Medulla oblongata (tissue), 1 donor: ENCODE results near the gene BRSK1.

Experiments used
- DNase-seq: peaks from one replicate; pipeline ENCODE4 v3.0.0-alpha.2; 2015; ENCODE audit errors: extremely low spot score

Gene BRSK1

GRCh38 chr19:55273978-55274707 is 9.7 kb upstream of the BRSK1 start:
- DNase-seq = no peak

GRCh38 chr19:55275851-55276719 is 7.7 kb upstream of the BRSK1 start:
- DNase-seq = no peak

- DNase-seq = no peak
These were observed 6.9 kb upstream of the BRSK1 start for GRCh38 chr19:55276720-55277430.

GRCh38 chr19:55277494-55277893 is 6.3 kb upstream of the BRSK1 start:
- no peak for DNase-seq

GRCh38 chr19:55278391-55279135 is 5.2 kb upstream of the BRSK1 start:
- no peak for DNase-seq

GRCh38 chr19:55279340-55279739 is 4.5 kb upstream of the BRSK1 start:
- no peak for DNase-seq

GRCh38 chr19:55279770-55280643 is 3.8 kb upstream of the BRSK1 start, which contains the start of gene HSPBP1:
Gene HSPBP1, minus strand, starts transcription at chr19:55280110. Its CDS starts 502 bp downstream, at chr19:55279608.
- DNase-seq = peak; percentile 92

- DNase-seq = no peak
These were observed 735 bp downstream of the BRSK1 start for GRCh38 chr19:55284405-55285058.

GRCh38 chr19:55285229-55285890 is 1.6 kb downstream of the BRSK1 start:
- no peak for DNase-seq

- DNase-seq = peak; percentile 94
These were observed 3.7 kb downstream of the BRSK1 start for GRCh38 chr19:55287361-55288079.

- no peak for DNase-seq
These were observed 5.5 kb downstream of the BRSK1 start for GRCh38 chr19:55289117-55289796.

GRCh38 chr19:55297267-55297666 is 13.5 kb downstream of the BRSK1 start:
- DNase-seq = no peak

- no peak for DNase-seq
These were observed 16.2 kb downstream of the BRSK1 start for GRCh38 chr19:55299991-55300390.

- peak; percentile 28 for DNase-seq
These were observed 17.2 kb downstream of the BRSK1 start for GRCh38 chr19:55300886-55301458.

GRCh38 chr19:55301459-55302317 is 17.9 kb downstream of the BRSK1 start:
- DNase-seq = peak; percentile 83

GRCh38 chr19:55302318-55302703 is 18.5 kb downstream of the BRSK1 start:
- DNase-seq = no peak

GRCh38 chr19:55303477-55303876 is 19.7 kb downstream of the BRSK1 start:
- no peak for DNase-seq
